ENCODE results near the gene OTOG.

OTOG gene

GRCh38 chr11:17593466-17594245 lies 46.6 kb downstream of the OTOG start:
- TF ChIP-seq, protein P1, sequence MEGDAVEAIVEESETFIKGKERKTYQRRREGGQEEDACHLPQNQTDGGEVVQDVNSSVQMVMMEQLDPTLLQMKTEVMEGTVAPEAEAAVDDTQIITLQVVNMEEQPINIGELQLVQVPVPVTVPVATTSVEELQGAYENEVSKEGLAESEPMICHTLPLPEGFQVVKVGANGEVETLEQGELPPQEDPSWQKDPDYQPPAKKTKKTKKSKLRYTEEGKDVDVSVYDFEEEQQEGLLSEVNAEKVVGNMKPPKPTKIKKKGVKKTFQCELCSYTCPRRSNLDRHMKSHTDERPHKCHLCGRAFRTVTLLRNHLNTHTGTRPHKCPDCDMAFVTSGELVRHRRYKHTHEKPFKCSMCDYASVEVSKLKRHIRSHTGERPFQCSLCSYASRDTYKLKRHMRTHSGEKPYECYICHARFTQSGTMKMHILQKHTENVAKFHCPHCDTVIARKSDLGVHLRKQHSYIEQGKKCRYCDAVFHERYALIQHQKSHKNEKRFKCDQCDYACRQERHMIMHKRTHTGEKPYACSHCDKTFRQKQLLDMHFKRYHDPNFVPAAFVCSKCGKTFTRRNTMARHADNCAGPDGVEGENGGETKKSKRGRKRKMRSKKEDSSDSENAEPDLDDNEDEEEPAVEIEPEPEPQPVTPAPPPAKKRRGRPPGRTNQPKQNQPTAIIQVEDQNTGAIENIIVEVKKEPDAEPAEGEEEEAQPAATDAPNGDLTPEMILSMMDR (conservative IDR thresholded peaks at IDR 0.05; ENCODE audit: low read depth, low read length), result no peak
- DNase-seq (ENCODE audit: low read depth), result no peak
- H3K4me3 ChIP-seq (ENCODE audit: low read depth, low read length), result no peak overlapping the region

- no peak overlapping the region for H3K4me3 ChIP-seq (ENCODE audit: low read depth, low read length)
- DNase-seq (ENCODE audit: low read depth), result no peak
- TF ChIP-seq, protein P1 (conservative IDR thresholded peaks at IDR 0.05; ENCODE audit: low read depth, low read length), result no peak
Measured at GRCh38 chr11:17594686-17595192, 47.7 kb downstream of the OTOG start.

- DNase-seq (ENCODE audit: low read depth), result no peak
- TF ChIP-seq, protein P1 (conservative IDR thresholded peaks at IDR 0.05; ENCODE audit: low read depth, low read length), result no peak
Measured at GRCh38 chr11:17595526-17596309, 48.7 kb downstream of the OTOG start.

GRCh38 chr11:17596310-17596669 lies 49.2 kb downstream of the OTOG start:
- no peak for DNase-seq (ENCODE audit: low read depth)
- no peak overlapping the region for H3K4me3 ChIP-seq (ENCODE audit: low read depth, low read length)

More at GRCh38 chr11:17595526-17596309, 48.7 kb downstream of the OTOG start:
- H3K4me3 ChIP-seq (ENCODE audit: low read depth, low read length), result no peak overlapping the region

GRCh38 chr11:17596711-17597110 lies 49.7 kb downstream of the OTOG start:
- TF ChIP-seq, protein P1 (conservative IDR thresholded peaks at IDR 0.05; ENCODE audit: low read depth, low read length), result no peak
- no peak overlapping the region for H3K4me3 ChIP-seq (ENCODE audit: low read depth, low read length)
- DNase-seq (ENCODE audit: low read depth), result no peak

More at GRCh38 chr11:17596310-17596669, 49.2 kb downstream of the OTOG start:
- TF ChIP-seq, protein P1 (conservative IDR thresholded peaks at IDR 0.05; ENCODE audit: low read depth, low read length), result no peak

GRCh38 chr11:17597770-17598169 lies 50.7 kb downstream of the OTOG start:
- no peak overlapping the region for H3K4me3 ChIP-seq (ENCODE audit: low read depth, low read length)
- TF ChIP-seq, protein P1 (conservative IDR thresholded peaks at IDR 0.05; ENCODE audit: low read depth, low read length), result no peak
- no peak for DNase-seq (ENCODE audit: low read depth)
